HepG2 (cell line): ENCODE results near the gene PAQR5. TPM values are rescaled to one million over a fixed set of nuclear protein-coding genes. Genes with fewer than 3 reads are reported as not detected.

ENCODE experiments used
- ADNP ChIP-seq: sonication (generic); formaldehyde crosslinking; IDR thresholded peaks from 2 replicates; pipeline ENCODE4 v1.4.0; 2020; ENCODE audit warnings: missing genetic modification reagents
- BORCS8-MEF2B ChIP-seq: sonication (generic); formaldehyde crosslinking; IDR thresholded peaks from 2 replicates; pipeline ENCODE4 v1.8.0; 2022; ENCODE audit warnings: mild to moderate bottlenecking, missing genetic modification reagents
- FOXA1 ChIP-seq, 2 experiments: fragments of 450-650 bp in 1 of 2; sonication (generic) in 1 of 2; formaldehyde crosslinking in 1 of 2; IDR thresholded peaks; 2 replicates each; pipeline versions ENCODE4 v1.4.0 to v1.6.1; 2016 to 2020; ENCODE audit warnings: missing genetic modification reagents in 1 of 2
- HNRNPK ChIP-seq: fragments of 200-400 bp; formaldehyde crosslinking; IDR thresholded peaks from 2 replicates; pipeline ENCODE4 v1.6.1; 2018; ENCODE audit warnings: low read length, low read depth, moderate library complexity, mild to moderate bottlenecking; ENCODE audit not compliant: poor library complexity, severe bottlenecking
- MBNL3 ChIP-seq: fragments of 250-450 bp; sonication (Bioruptor Pico); conservative IDR thresholded peaks from 2 replicates; pipeline ENCODE4 v1.8.0; 2022; ENCODE audit warnings: mild to moderate bottlenecking, inconsistent platforms
- MED1 ChIP-seq: sonication (generic); formaldehyde crosslinking; IDR thresholded peaks from 2 replicates; pipeline ENCODE4 v1.4.0; 2020; ENCODE audit warnings: missing genetic modification reagents
- MED8 ChIP-seq: sonication (generic); formaldehyde crosslinking; IDR thresholded peaks from 2 replicates; pipeline ENCODE4 v1.8.1; 2023; ENCODE audit warnings: mild to moderate bottlenecking, missing genetic modification reagents; ENCODE audit not compliant: insufficient replicate concordance
- SIN3B ChIP-seq: fragments of 150-350 bp; IDR thresholded peaks from 2 replicates; pipeline ENCODE4 v1.6.1; 2014; ENCODE audit warnings: low read length
- SNAPC2 ChIP-seq: sonication (generic); formaldehyde crosslinking; IDR thresholded peaks from 2 replicates; pipeline ENCODE4 v1.8.1; 2022; ENCODE audit warnings: mild to moderate bottlenecking, missing genetic modification reagents
- STAT5B ChIP-seq: sonication (generic); formaldehyde crosslinking; IDR thresholded peaks from 2 replicates; pipeline ENCODE4 v1.4.0; 2020; ENCODE audit warnings: missing genetic modification reagents
- TOE1 ChIP-seq: sonication (generic); formaldehyde crosslinking; IDR thresholded peaks from 2 replicates; pipeline ENCODE4 v1.4.0; 2020; ENCODE audit warnings: mild to moderate bottlenecking, missing genetic modification reagents
- TOPORS ChIP-seq: sonication (generic); formaldehyde crosslinking; IDR thresholded peaks from 2 replicates; pipeline ENCODE4 v1.8.0; 2023; ENCODE audit warnings: mild to moderate bottlenecking, missing genetic modification reagents
- ZC3H13 ChIP-seq: sonication (generic); formaldehyde crosslinking; IDR thresholded peaks from 2 replicates; pipeline ENCODE4 v1.8.1; 2023; ENCODE audit warnings: mild to moderate bottlenecking, missing genetic modification reagents, moderate library complexity
- ZNF550 ChIP-seq: sonication (generic); formaldehyde crosslinking; IDR thresholded peaks from 2 replicates; pipeline ENCODE4 v1.4.0; 2020; ENCODE audit warnings: mild to moderate bottlenecking, missing genetic modification reagents, borderline replicate concordance
- ZNF589 ChIP-seq: sonication (generic); formaldehyde crosslinking; conservative IDR thresholded peaks from 2 replicates; pipeline ENCODE4 v1.8.0; 2022; ENCODE audit warnings: mild to moderate bottlenecking, moderate library complexity, missing genetic modification reagents
- ZNF607 ChIP-seq: sonication (generic); formaldehyde crosslinking; IDR thresholded peaks from 2 replicates; pipeline ENCODE4 v1.5.1; 2020; ENCODE audit warnings: missing genetic modification reagents, mild to moderate bottlenecking, borderline replicate concordance
- ZNF776 ChIP-seq: sonication (generic); formaldehyde crosslinking; IDR thresholded peaks from 2 replicates; pipeline ENCODE4 v1.4.0; 2020; ENCODE audit warnings: mild to moderate bottlenecking, missing genetic modification reagents
- polyA plus RNA-seq, 8 experiments: library from polyadenylated mRNA; depleted of rRNA in 3 of 8; stranded (reverse) in 7 of 8; unstranded in 1 of 8; fragments of >200 nt; fragmentation: Illumina TruSeq in 4 of 8; extraction: Trizol in 4 of 8; gene quantifications; 2 replicates each; pipeline versions ENCODE4 v1.2.1 to v1.2.3, GENCODE V29; 2011 to 2016; ENCODE audit warnings: low read depth in 4 of 8, missing spikeins in 1 of 8, mixed read lengths in 1 of 8; ENCODE audit not compliant: insufficient read depth in 1 of 8
- total RNA-seq, 5 experiments: library from RNA; depleted of rRNA; stranded (reverse); fragments of >200 nt; fragmentation: Illumina TruSeq; extraction: Trizol; gene quantifications; 2 replicates each; pipeline ENCODE4 v1.2.3, GENCODE V29; 2016; ENCODE audit warnings: low read depth in 1 of 5
- TF ChIP-seq, protein P1 (sequence below): sonication (generic); formaldehyde crosslinking; IDR thresholded peaks from 2 replicates; pipeline ENCODE4 v1.5.1; 2020; ENCODE audit warnings: missing genetic modification reagents, mild to moderate bottlenecking, borderline replicate concordance
- TF ChIP-seq, protein P2 (sequence below): sonication (generic); formaldehyde crosslinking; IDR thresholded peaks from 2 replicates; pipeline ENCODE4 v1.4.0; 2020; ENCODE audit warnings: missing genetic modification reagents, borderline replicate concordance
- TF ChIP-seq, protein P3 (sequence below): sonication (generic); formaldehyde crosslinking; conservative IDR thresholded peaks from 2 replicates; pipeline ENCODE4 v1.4.0; 2020; ENCODE audit warnings: missing genetic modification reagents
- TF ChIP-seq, protein P4 (sequence below): sonication (generic); formaldehyde crosslinking; IDR thresholded peaks from 2 replicates; pipeline ENCODE4 v1.4.0; 2020; ENCODE audit warnings: missing genetic modification reagents

Gene PAQR5
- total and polyA plus RNA-seq, 2 of the 13 experiments (the other 11 are each of a cell fraction or from before 2014, with no cell fraction given), result 0.53 to 1.3 TPM

DNA sequence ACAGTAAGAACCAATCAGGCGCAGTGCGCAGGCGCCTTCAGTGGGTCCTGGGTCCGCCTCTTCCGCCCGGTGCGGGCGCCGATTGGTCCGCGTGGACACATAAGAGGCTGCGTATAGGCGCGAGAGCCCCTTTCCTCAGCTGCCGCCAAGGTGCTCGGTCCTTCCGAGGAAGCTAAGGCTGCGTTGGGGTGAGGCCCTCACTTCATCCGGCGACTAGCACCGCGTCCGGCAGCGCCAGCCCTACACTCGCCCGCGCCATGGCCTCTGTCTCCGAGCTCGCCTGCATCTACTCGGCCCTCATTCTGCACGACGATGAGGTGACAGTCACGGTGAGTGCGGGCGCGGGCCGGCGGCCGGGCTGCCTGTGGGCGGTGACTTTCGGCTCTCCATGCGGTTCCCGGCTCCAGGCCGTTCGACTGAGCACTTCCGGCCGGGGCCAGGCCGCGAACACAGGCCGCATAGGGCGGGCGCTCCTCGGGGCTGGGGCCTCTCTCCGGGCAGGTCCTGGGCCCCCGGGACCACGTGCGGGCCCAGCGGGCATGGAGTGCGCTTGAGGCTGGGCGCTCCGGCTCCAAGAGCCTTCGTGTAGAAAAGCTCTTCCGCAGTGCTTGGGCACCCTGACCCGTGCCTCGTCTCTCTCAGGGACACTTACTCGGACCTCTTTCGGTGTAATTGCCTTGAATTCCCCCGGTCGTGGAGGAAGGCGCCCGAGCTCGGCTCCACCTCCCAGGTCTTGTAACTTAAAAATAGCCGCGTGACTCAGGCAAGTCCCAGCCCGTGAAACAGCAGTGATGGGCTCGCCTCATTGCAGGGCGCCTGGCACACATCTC is 154.2 kb downstream of the PAQR5 start, which contains the start of gene RPLP1 (continued):
- TF ChIP-seq, protein P1, sequence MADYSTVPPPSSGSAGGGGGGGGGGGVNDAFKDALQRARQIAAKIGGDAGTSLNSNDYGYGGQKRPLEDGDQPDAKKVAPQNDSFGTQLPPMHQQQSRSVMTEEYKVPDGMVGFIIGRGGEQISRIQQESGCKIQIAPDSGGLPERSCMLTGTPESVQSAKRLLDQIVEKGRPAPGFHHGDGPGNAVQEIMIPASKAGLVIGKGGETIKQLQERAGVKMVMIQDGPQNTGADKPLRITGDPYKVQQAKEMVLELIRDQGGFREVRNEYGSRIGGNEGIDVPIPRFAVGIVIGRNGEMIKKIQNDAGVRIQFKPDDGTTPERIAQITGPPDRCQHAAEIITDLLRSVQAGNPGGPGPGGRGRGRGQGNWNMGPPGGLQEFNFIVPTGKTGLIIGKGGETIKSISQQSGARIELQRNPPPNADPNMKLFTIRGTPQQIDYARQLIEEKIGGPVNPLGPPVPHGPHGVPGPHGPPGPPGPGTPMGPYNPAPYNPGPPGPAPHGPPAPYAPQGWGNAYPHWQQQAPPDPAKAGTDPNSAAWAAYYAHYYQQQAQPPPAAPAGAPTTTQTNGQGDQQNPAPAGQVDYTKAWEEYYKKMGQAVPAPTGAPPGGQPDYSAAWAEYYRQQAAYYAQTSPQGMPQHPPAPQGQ (CRISPR knock-in tag), result no peak
- TF ChIP-seq ZNF776 (CRISPR knock-in tag) (peak; percentile 88), ZNF589 (CRISPR knock-in tag) (0 out of 2 replicates have a peak, but pooled peaks have one; percentile 60), ZNF550 (CRISPR knock-in tag) (0 out of 2 replicates have a peak, but pooled peaks have one; percentile 16), MED8 (peak; percentile 76), TOPORS (CRISPR knock-in tag) (peak; percentile 84), MED1 (CRISPR knock-in tag) (peak; percentile 83), ADNP (CRISPR knock-in tag) (no peak), ZNF607 (CRISPR knock-in tag) (peak; percentile 79), STAT5B (no peak), SNAPC2 (peak; percentile 91; the same call in 1 of the 2 replicates), MBNL3 (CRISPR knock-in tag) (no peak), HNRNPK (no peak), BORCS8-MEF2B (CRISPR knock-in tag) (peak; percentile 78; the same call in 1 of the 2 replicates), SIN3B (0 out of 2 replicates have a peak, but pooled peaks have one; percentile 42), FOXA1 (IDR thresholded peaks at IDR 0.05) (no peak), FOXA1 (CRISPR knock-in tag; IDR thresholded peaks at IDR 0.05) (no peak), ZC3H13 (CRISPR knock-in tag) (peak; percentile 24), TOE1 (CRISPR knock-in tag) (no peak; the same call in 1 of the 2 replicates)
- TF ChIP-seq, protein P2, sequence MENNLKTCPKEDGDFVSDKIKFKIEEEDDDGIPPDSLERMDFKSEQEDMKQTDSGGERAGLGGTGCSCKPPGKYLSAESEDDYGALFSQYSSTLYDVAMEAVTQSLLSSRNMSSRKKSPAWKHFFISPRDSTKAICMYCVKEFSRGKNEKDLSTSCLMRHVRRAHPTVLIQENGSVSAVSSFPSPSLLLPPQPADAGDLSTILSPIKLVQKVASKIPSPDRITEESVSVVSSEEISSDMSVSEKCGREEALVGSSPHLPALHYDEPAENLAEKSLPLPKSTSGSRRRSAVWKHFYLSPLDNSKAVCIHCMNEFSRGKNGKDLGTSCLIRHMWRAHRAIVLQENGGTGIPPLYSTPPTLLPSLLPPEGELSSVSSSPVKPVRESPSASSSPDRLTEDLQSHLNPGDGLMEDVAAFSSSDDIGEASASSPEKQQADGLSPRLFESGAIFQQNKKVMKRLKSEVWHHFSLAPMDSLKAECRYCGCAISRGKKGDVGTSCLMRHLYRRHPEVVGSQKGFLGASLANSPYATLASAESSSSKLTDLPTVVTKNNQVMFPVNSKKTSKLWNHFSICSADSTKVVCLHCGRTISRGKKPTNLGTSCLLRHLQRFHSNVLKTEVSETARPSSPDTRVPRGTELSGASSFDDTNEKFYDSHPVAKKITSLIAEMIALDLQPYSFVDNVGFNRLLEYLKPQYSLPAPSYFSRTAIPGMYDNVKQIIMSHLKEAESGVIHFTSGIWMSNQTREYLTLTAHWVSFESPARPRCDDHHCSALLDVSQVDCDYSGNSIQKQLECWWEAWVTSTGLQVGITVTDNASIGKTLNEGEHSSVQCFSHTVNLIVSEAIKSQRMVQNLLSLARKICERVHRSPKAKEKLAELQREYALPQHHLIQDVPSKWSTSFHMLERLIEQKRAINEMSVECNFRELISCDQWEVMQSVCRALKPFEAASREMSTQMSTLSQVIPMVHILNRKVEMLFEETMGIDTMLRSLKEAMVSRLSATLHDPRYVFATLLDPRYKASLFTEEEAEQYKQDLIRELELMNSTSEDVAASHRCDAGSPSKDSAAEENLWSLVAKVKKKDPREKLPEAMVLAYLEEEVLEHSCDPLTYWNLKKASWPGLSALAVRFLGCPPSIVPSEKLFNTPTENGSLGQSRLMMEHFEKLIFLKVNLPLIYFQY (CRISPR knock-in tag), result 0 out of 2 replicates have a peak, but pooled peaks have one; percentile 45
- TF ChIP-seq, protein P3, sequence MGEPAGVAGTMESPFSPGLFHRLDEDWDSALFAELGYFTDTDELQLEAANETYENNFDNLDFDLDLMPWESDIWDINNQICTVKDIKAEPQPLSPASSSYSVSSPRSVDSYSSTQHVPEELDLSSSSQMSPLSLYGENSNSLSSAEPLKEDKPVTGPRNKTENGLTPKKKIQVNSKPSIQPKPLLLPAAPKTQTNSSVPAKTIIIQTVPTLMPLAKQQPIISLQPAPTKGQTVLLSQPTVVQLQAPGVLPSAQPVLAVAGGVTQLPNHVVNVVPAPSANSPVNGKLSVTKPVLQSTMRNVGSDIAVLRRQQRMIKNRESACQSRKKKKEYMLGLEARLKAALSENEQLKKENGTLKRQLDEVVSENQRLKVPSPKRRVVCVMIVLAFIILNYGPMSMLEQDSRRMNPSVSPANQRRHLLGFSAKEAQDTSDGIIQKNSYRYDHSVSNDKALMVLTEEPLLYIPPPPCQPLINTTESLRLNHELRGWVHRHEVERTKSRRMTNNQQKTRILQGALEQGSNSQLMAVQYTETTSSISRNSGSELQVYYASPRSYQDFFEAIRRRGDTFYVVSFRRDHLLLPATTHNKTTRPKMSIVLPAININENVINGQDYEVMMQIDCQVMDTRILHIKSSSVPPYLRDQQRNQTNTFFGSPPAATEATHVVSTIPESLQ, result 0 out of 2 replicates have a peak, but pooled peaks have one; percentile 13
- TF ChIP-seq, protein P4, sequence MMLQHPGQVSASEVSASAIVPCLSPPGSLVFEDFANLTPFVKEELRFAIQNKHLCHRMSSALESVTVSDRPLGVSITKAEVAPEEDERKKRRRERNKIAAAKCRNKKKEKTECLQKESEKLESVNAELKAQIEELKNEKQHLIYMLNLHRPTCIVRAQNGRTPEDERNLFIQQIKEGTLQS (CRISPR knock-in tag), result no peak
